H9 (cell line): ENCODE measurements around the gene BFSP2. TPM values are rescaled to one million over a fixed set of nuclear protein-coding genes. Genes with fewer than 3 reads are reported as not detected.

Source experiments
- DNase-seq: peaks from one replicate; pipeline ENCODE4 v3.0.0-alpha.2; 2017
- H2AFZ ChIP-seq: one replicate; pipeline ENCODE4 v1.6.1; 2013; ENCODE audit warnings: mild to moderate bottlenecking, low read length, control low read depth, moderate library complexity
- H2AK5ac ChIP-seq: 2 replicates; pipeline ENCODE4 v1.6.1; 2013; ENCODE audit warnings: low read length, control low read depth, mixed read lengths; ENCODE audit not compliant: insufficient read length
- H2BK120ac ChIP-seq: one replicate; pipeline ENCODE4 v1.6.1; 2013; ENCODE audit warnings: low read depth, mild to moderate bottlenecking, low read length, control low read depth, inconsistent platforms; ENCODE audit not compliant: poor library complexity, severe bottlenecking
- H2BK12ac ChIP-seq: 2 replicates; pipeline ENCODE4 v1.6.1; 2013; ENCODE audit warnings: low read length, control low read depth, mixed read lengths, low read depth; ENCODE audit not compliant: insufficient read length
- H2BK15ac ChIP-seq: 2 replicates; pipeline ENCODE4 v1.6.1; 2013; ENCODE audit warnings: low read depth, low read length, control low read depth
- H2BK20ac ChIP-seq: one replicate; pipeline ENCODE4 v1.6.1; 2013; ENCODE audit warnings: low read depth, mild to moderate bottlenecking, low read length, control low read depth, inconsistent platforms; ENCODE audit not compliant: poor library complexity, severe bottlenecking
- H2BK5ac ChIP-seq: 2 replicates; pipeline ENCODE4 v1.6.1; 2013; ENCODE audit warnings: low read length, control low read depth, mixed read lengths; ENCODE audit not compliant: insufficient read length
- H3K14ac ChIP-seq: 2 replicates; pipeline ENCODE4 v1.6.1; 2013; ENCODE audit warnings: low read length, control low read depth; ENCODE audit not compliant: insufficient read depth
- H3K18ac ChIP-seq: 2 replicates; pipeline ENCODE4 v1.6.1; 2013; ENCODE audit warnings: low read depth, mild to moderate bottlenecking, mixed read lengths, low read length, control low read depth; ENCODE audit not compliant: insufficient read length
- H3K23ac ChIP-seq: 2 replicates; pipeline ENCODE4 v1.6.1; 2013; ENCODE audit warnings: low read length, control low read depth, mixed read lengths, low read depth; ENCODE audit not compliant: insufficient read length
- H3K23me2 ChIP-seq: 2 replicates; pipeline ENCODE4 v1.6.1; 2013; ENCODE audit warnings: low read depth, mild to moderate bottlenecking, mixed read lengths, low read length, control low read depth; ENCODE audit not compliant: insufficient read length, poor library complexity, severe bottlenecking
- H3K27ac ChIP-seq: 2 replicates; pipeline ENCODE4 v1.5.1; 2013; ENCODE audit warnings: low read length, control low read depth, mixed read lengths, low read depth; ENCODE audit not compliant: insufficient read length
- H3K27me3 ChIP-seq: 2 replicates; pipeline ENCODE4 v1.6.1; 2013; ENCODE audit warnings: low read length, control low read depth, inconsistent platforms; ENCODE audit not compliant: insufficient read depth
- H3K4ac ChIP-seq: 2 replicates; pipeline ENCODE4 v1.6.1; 2013; ENCODE audit warnings: low read depth, mild to moderate bottlenecking, control low read depth, inconsistent platforms, low read length, moderate library complexity
- H3K4me1 ChIP-seq: 2 replicates; pipeline ENCODE4 v1.6.1; 2013; ENCODE audit warnings: low read length, control low read depth, inconsistent platforms; ENCODE audit not compliant: insufficient read depth
- H3K4me2 ChIP-seq: 2 replicates; pipeline ENCODE4 v1.6.1; 2013; ENCODE audit warnings: low read length, control low read depth, mixed read lengths; ENCODE audit not compliant: insufficient read length, insufficient read depth
- H3K56ac ChIP-seq: 2 replicates; pipeline ENCODE4 v1.6.1; 2013; ENCODE audit warnings: low read depth, mild to moderate bottlenecking, mixed read lengths, low read length, control low read depth; ENCODE audit not compliant: insufficient read length
- H3K79me1 ChIP-seq: 2 replicates; pipeline ENCODE4 v1.6.1; 2013; ENCODE audit warnings: low read depth, mild to moderate bottlenecking, moderate library complexity, low read length, control low read depth, inconsistent platforms; ENCODE audit not compliant: insufficient read depth, poor library complexity, severe bottlenecking
- H3K79me2 ChIP-seq: 2 replicates; pipeline ENCODE4 v1.6.1; 2013; ENCODE audit warnings: low read length, control low read depth, inconsistent platforms; ENCODE audit not compliant: insufficient read depth
- H3K9ac ChIP-seq: 2 replicates; pipeline ENCODE4 v1.6.1; 2013; ENCODE audit warnings: low read length, control low read depth, mixed read lengths; ENCODE audit not compliant: insufficient read length; ENCODE audit errors: extremely low read depth
- H3K9me3 ChIP-seq: one replicate; pipeline ENCODE4 v1.6.1; 2013; ENCODE audit warnings: low read depth, low read length, inconsistent platforms; ENCODE audit not compliant: control insufficient read depth
- H3T11ph ChIP-seq: one replicate; pipeline ENCODE4 v1.6.1; 2013; ENCODE audit warnings: mild to moderate bottlenecking, low read length, control low read depth, inconsistent platforms
- H4K20me1 ChIP-seq: one replicate; pipeline ENCODE4 v1.6.1; 2013; ENCODE audit not compliant: control insufficient read depth, insufficient read length, insufficient read depth
- H4K5ac ChIP-seq: 2 replicates; pipeline ENCODE4 v1.6.1; 2013; ENCODE audit warnings: low read depth, mild to moderate bottlenecking, mixed read lengths, low read length, control low read depth; ENCODE audit not compliant: insufficient read length
- H4K8ac ChIP-seq: replicated peaks from 2 replicates; pipeline ENCODE4 v1.6.1; 2013; ENCODE audit warnings: low read length, control low read depth, mixed read lengths, low read depth; ENCODE audit not compliant: insufficient read length
- H4K91ac ChIP-seq: 2 replicates; pipeline ENCODE4 v1.6.1; 2013; ENCODE audit warnings: low read depth, mild to moderate bottlenecking, moderate library complexity, mixed read lengths, low read length, control low read depth; ENCODE audit not compliant: insufficient read length
- H3K27ac Mint-ChIP-seq, 3 experiments: 2 replicates in 2 of 3; 3 replicates in 1 of 3; pipeline ENCODE4 v1.8.0; 2020 to 2021; ENCODE audit warnings: mixed read lengths in 3 of 3, mild to moderate bottlenecking in 1 of 3, moderate library complexity in 1 of 3
- H3K27me3 Mint-ChIP-seq: 2 replicates; pipeline ENCODE4 v1.8.0; 2021; ENCODE audit warnings: low read depth, mild to moderate bottlenecking, moderate library complexity, mixed read lengths
- H3K36me3 Mint-ChIP-seq, 3 experiments: 2 replicates in 2 of 3; 3 replicates in 1 of 3; pipeline ENCODE4 v1.8.0; 2020 to 2021; ENCODE audit warnings: low read depth in 3 of 3, mixed read lengths in 3 of 3; ENCODE audit not compliant: insufficient read depth in 1 of 3
- H3K4me1 Mint-ChIP-seq, 2 experiments: 2 replicates each; pipeline ENCODE4 v1.8.0; 2020; ENCODE audit warnings: mixed read lengths in 2 of 2
- H3K4me3 Mint-ChIP-seq, 2 experiments: 2 replicates in 1 of 2; 3 replicates in 1 of 2; pipeline ENCODE4 v1.8.0; 2020 to 2021; ENCODE audit warnings: mild to moderate bottlenecking in 2 of 2, mixed read lengths in 2 of 2, moderate library complexity in 1 of 2
- H3K9me3 Mint-ChIP-seq, 2 experiments: 2 replicates in 1 of 2; 3 replicates in 1 of 2; pipeline ENCODE4 v1.8.0; 2020; ENCODE audit warnings: mild to moderate bottlenecking in 2 of 2, mixed read lengths in 2 of 2, moderate library complexity in 1 of 2
- WGBS: extraction: QIAGEN DNeasy Blood & Tissue Kit; methylation state at CpG from one replicate; pipeline ENCODE4 v1.1.7; 2013; ENCODE audit warnings: missing lambda C conversion rate, low lambda C conversion rate, mixed read lengths; ENCODE audit not compliant: insufficient read length; ENCODE audit errors: extremely low coverage; 5-methylcytosine and 5-hydroxymethylcytosine counted together
- total RNA-seq: library from RNA; stranded (reverse); gene quantifications from 2 replicates; pipeline ENCODE4 v1.2.1, GENCODE V29; 2021
- TF ChIP-seq, protein P1 (sequence below): fragments of 200-600 bp; sonication (generic); conservative IDR thresholded peaks from 3 replicates; pipeline ENCODE4 v1.8.0; 2021; ENCODE audit warnings: antibody characterized with exemption, mild to moderate bottlenecking

The BFSP2 gene
- total RNA-seq, 1 experiment from 2014 or later: not detected

DNA sequence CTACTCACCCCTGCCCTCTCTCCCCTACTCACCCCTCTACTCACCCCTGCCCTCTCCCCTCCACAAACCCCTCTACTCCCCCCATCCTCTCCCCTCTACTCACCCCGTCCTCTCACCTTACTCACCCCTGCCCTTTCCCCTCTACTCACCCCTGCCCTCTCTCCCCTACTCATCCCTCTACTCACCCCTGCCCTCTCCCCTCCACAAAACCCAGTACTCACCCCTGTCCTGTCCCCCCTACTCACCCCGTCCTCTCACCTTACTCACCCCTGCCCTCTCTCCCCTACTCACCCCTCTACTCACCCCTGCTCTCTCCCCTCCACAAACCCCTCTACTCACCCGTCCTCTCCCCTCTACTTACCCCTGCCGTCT lies 14.2 kb downstream of the BFSP2 start:
- TF ChIP-seq, protein P1, sequence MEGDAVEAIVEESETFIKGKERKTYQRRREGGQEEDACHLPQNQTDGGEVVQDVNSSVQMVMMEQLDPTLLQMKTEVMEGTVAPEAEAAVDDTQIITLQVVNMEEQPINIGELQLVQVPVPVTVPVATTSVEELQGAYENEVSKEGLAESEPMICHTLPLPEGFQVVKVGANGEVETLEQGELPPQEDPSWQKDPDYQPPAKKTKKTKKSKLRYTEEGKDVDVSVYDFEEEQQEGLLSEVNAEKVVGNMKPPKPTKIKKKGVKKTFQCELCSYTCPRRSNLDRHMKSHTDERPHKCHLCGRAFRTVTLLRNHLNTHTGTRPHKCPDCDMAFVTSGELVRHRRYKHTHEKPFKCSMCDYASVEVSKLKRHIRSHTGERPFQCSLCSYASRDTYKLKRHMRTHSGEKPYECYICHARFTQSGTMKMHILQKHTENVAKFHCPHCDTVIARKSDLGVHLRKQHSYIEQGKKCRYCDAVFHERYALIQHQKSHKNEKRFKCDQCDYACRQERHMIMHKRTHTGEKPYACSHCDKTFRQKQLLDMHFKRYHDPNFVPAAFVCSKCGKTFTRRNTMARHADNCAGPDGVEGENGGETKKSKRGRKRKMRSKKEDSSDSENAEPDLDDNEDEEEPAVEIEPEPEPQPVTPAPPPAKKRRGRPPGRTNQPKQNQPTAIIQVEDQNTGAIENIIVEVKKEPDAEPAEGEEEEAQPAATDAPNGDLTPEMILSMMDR: no peak
- Histone ChIP-seq H3K9me3 (no peaks in the 10 kb centered on the region), H3K56ac (no peak overlapping the region), H3K79me1 (no peaks in the 10 kb centered on the region), H3K18ac (no peak overlapping the region), H3K23me2 (no peaks in the 10 kb centered on the region), H2BK20ac (no peak overlapping the region), H4K91ac (no peak overlapping the region), H3K4ac (no peak overlapping the region), H3K14ac (no peak overlapping the region), H4K20me1 (no peaks in the 10 kb centered on the region), H3K4me1 (no peaks in the 10 kb centered on the region), H3K4me2 (no peak overlapping the region), H2BK12ac (no peak overlapping the region), H2AFZ (no peak overlapping the region), H3K27me3 (no peaks in the 10 kb centered on the region), H2BK120ac (no peak overlapping the region), H2BK15ac (no peak overlapping the region), H2BK5ac (no peak overlapping the region), H3K23ac (no peak overlapping the region), H3K27ac (no peak overlapping the region), H2AK5ac (no peak overlapping the region), H3K9ac (no peak overlapping the region), H4K5ac (no peak overlapping the region), H3T11ph (no peak overlapping the region), H3K79me2 (no peaks in the 10 kb centered on the region), H4K8ac (no peak overlapping the region)
- peaks cover 6% of the 10 kb centered on the region for H3K27me3 Mint-ChIP-seq
- H3K27ac Mint-ChIP-seq: no peak overlapping the region
- DNase-seq: no peak
- H3K4me1 Mint-ChIP-seq: peaks cover 0 to 2% of the 10 kb centered on the region in 2 experiments; a peak in 1 of 4 replicates
- no peaks in the 10 kb centered on the region for H3K36me3 Mint-ChIP-seq
- WGBS: 100% methylated on average over 3 of the region's 4 CpGs
- no peak overlapping the region for H3K4me3 Mint-ChIP-seq
- H3K9me3 Mint-ChIP-seq: peaks cover 0 to 12% of the 10 kb centered on the region in 2 experiments; a peak in 2 of 5 replicates
